HG02588 (cell line): Measurements from ENCODE around the gene ILDR1.
"Not testable (repeated sequence)": the region's sequence is repeated elsewhere in the genome, so short reads cannot be mapped to it uniquely, and the experiment has no call there.

Source experiments
- ATAC-seq: cut with Tn5 transposase; IDR thresholded peaks from one replicate; pipeline ENCODE4 v1.9.1; 2021; ENCODE audit warnings: mild to moderate bottlenecking, moderate library complexity; ENCODE audit not compliant: unreplicated experiment

Gene ILDR1

DNA sequence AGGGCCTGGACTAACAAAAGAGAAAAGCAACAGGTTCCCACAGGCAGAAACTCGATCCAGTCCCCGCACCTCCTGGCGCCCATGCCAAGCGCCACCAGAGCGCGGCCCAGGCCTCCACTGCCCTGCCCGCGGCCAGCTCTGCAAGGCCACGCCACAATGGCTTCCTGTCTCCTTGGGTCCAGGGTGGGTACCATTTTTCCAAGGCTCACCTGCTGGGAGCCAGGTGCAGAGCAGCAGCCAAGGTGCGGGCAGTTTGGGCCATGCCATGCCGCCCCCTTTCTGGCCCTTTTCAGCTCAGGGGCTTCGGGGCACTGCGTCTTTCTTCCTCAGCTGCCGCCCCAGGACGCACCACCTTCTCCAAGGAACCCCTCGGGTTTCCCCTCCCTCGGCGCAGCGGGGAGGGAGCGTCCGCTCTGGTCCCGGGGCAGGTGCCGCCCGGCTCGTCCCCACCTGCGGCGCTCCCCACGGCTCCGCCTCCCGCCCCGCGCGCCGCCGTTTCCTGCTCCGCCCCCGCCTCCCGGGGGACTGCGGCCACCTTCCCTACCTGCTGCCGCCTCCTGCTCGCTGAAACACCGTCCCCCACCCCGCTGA, at the start of gene ILDR1:
ILDR1 (minus strand) TSS at position 437 of the 591 bp plus-strand sequence; CDS start at position 267, 170 bp downstream.
- ATAC-seq: peak; percentile 38

- ATAC-seq: peak; percentile 40
Observed at GRCh38 chr3:122067588-122068240, 45.7 kb upstream of the ILDR1 start.

GRCh38 chr3:122067214-122067550, 45.1 kb upstream of the ILDR1 start:
- ATAC-seq: peak; percentile 38

DNA sequence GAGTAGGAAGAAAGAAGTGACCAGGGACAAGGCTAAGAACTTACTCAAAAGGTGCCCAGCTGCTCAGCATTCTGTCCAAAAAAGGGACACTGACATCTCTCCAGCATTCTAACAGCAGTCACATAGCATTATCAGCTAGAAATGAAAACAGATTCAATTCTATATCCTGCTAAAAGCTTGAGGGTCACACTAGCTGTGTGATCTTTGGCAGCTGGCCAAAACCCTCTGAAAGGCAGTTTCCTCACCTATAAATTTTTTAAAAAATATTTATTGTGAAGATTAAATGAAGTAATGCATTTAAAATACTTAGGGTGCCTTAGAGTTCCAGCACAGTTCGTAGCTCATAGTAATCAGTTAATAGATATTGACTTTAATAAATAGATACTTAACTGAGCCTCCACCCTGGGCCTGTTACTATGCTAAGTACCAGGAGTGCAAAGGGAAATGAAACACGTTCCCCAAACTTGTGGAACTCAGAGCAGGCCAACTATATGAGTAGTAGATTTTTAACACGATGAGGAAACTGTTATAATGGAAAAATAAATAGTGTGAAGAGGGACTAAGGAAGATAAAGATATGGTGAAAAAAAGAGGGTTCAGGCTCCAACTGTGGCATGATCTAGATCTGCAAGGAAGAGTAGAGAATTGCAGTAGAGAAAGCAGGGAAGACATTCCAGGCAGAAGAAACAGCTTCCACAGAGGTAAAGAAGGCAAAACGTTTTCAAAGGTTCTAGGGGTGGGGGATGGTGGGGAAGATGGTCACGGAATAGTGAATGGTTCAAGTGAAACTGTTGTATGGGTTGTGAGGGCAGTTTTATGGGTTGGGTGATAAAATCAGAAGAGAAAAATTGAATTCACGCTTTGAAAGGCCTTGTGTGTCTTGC, 44.5 kb upstream of the ILDR1 start:
- ATAC-seq: peak; percentile 3

DNA sequence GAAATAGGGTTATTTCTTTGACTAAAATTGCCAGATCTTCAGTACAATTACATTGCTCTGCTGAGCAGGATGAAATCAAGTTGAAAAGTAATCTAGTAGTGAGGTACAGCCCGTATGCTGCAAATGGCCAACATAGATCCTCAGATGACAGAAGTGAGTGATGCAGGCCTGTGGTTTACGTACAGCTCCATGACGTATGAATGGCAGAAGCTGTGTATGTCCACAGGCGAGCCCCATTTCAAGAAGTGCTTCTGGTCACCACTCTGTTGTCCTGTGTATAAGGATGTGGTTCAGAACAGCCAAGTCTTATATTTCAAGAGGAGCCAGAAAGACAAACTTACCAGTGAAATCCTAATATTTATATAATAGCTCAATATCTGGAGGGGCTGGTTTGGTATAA, 42.3 kb upstream of the ILDR1 start:
- no peak for ATAC-seq

GRCh38 chr3:122063908-122064307, 41.9 kb upstream of the ILDR1 start:
- ATAC-seq: no peak

GRCh38 chr3:122060040-122060698, 38.1 kb upstream of the ILDR1 start:
- no peak for ATAC-seq

- ATAC-seq: no peak
Observed at GRCh38 chr3:122058294-122058693, 36.2 kb upstream of the ILDR1 start.

GRCh38 chr3:122057671-122058070, 35.6 kb upstream of the ILDR1 start:
- no peak for ATAC-seq

GRCh38 chr3:122055215-122055614, 33.2 kb upstream of the ILDR1 start, which contains the start of gene CD86:
TSS of gene CD86 (plus strand) at chr3:122055362. CDS start at chr3:122055490, 128 bp downstream.
- peak; percentile 85 for ATAC-seq

- ATAC-seq: no peak
Observed at GRCh38 chr3:122052968-122053367, 30.9 kb upstream of the ILDR1 start.

DNA sequence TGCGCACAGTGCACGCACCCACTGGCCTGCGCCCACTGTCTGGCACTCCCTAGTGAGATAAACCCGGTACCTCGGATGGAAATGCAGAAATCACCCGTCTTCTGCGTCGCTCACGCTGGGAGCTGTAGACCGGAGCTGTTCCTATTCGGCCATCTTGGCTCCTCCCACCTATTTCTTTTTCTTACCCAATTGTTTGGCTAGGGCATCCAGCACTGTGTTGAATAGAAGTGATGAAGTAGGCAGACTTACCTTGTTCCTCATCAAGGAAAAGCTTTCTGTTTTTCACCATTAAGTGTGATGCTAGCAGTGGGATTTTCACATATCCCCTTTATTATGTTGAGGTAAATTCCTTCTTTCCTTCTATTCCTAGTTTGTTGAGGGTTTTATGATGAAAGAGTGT, 25.7 kb upstream of the ILDR1 start:
- not testable (repeated sequence) for ATAC-seq

GRCh38 chr3:122047296-122047695, 25.2 kb upstream of the ILDR1 start:
- ATAC-seq: not testable (repeated sequence)

DNA sequence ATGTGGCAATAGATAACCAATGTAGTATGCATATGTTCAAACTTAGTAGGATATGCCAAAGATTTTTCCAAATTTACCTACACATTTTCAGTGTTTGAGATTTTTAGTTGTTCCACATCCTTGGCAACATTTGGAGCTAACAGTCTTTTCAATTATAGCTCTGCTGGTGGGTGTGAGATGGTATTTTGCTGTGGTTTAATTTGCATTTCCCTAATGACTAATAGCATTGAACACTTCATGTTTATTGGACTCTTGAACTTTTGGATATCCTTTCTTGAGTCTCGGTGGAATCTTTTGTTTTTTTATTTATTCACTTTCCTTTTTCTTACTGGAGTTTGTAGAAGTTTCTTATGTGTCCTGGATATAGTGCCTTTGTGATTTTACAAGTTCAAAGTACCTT, 11.0 kb upstream of the ILDR1 start:
- no peak for ATAC-seq

GRCh38 chr3:122032531-122032930, 10.5 kb upstream of the ILDR1 start:
- ATAC-seq: no peak

DNA sequence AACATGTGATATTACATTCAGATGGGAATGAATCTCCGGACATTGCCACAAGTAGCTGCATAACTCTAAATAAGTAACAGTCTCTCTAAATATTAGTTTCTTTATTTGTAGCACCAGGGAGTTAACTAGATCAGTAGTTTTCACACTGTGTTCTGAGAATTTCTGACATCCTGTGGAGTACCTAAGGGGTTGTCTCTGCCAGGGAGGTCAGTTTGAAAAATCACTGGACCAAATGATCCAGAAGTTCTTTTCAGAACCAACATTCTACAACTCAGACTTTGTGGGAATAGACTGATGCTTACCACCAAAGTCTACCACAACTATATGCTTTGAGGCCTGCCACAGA, 9.0 kb upstream of the ILDR1 start:
- ATAC-seq: peak; percentile 28

- peak; percentile 49 for ATAC-seq
Observed at GRCh38 chr3:122030381-122031122, 8.5 kb upstream of the ILDR1 start.

DNA sequence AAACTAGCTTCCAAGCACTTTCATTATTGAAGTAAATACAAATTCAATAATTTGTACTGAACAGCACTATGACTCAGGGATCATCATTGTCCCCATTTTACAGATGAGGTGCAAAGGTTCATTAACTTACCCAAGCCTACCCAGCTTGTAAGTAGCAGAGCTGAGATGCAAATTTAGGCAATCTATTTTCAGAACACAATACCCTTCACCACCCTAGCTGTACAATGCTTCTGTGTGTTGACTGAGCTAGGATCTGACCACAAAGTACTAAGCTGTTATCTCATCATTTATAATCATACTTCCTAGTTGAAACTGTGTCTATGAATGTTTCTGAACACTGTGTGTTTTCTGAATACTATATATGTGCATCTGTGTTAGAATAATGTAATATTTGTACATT, 3.2 kb upstream of the ILDR1 start:
- ATAC-seq: peak; percentile 71

DNA sequence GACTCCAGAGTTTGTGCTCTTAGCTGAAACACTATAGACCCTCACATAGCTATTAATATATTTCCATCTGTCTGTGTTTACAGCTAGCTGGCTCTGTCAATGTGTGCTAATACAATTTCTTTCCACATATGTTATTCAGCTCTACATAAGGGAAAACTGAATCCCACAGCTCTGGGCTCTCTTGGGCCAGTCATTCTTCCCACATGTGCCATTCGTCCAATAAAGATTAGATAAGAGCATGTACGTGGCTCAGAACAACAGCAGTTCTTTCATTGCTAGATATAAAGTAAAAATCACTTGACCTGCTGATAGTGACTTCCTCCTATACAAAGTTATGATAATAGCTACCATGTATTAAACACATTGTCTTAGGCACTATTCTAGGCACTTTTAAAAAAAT, 2.8 kb upstream of the ILDR1 start:
- ATAC-seq: no peak

- ATAC-seq: no peak
Observed at GRCh38 chr3:122023335-122023910, 1.4 kb upstream of the ILDR1 start.
